ENCODE results near the gene NRXN3. TPM values are rescaled to one million over a fixed set of nuclear protein-coding genes. Genes with fewer than 3 reads are reported as not detected.

The NRXN3 gene
- total RNA-seq, 1 experiment from 2014 or later: 0.11 TPM

GRCh38 chr14:79605849-79606248, 1435.7 kb downstream of the NRXN3 start:
- DNase-seq (ENCODE audit: low read depth): no peak

- no peak for DNase-seq (ENCODE audit: low read depth)
These were observed 1438.3 kb downstream of the NRXN3 start for GRCh38 chr14:79608446-79608845.

DNA sequence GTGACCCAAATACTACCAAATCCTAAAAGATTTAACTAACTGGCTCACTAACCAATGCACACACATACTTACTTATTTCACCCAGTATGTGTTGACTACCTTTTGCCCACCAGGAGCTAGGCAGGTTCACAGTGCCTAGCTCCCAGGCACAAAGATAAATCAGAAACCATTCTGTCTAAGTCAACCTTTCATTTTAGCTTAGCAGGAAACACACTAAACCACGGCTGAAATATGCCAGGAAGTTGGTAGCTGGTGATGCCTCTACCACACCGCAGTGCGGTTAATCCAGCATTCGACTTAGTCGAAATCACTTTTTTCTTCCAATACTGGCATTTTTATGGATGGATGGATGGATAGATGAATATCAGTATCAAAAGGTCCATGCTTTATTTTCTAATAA, 1443.5 kb downstream of the NRXN3 start:
- DNase-seq (ENCODE audit: low read depth): no peak

DNA sequence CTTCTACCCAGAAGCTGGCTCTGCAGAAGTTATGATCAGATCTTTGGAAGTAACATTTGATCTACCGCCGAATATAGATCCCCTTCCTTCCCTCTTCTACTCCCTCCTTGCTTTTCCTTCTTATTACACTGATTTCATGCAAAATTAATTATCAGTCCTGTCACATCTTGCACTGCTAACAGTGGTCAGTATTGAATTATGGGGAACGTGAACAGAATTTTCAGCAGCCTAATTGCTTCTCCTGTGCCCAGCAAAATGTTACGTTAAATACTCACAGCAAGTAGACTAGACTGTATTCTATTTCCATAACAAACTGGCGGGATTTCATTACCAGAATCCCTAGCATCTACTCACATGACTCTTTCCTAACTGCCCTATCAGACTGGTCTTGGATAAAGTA, 1444.3 kb downstream of the NRXN3 start:
- DNase-seq (ENCODE audit: low read depth): no peak

GRCh38 chr14:79627058-79627457, 1456.9 kb downstream of the NRXN3 start:
- no peak for DNase-seq (ENCODE audit: low read depth)

GRCh38 chr14:79629411-79630287, 1459.5 kb downstream of the NRXN3 start:
- no peak for DNase-seq (ENCODE audit: low read depth)

- DNase-seq (ENCODE audit: low read depth): no peak
These were observed 1460.3 kb downstream of the NRXN3 start for GRCh38 chr14:79630288-79630960.

DNA sequence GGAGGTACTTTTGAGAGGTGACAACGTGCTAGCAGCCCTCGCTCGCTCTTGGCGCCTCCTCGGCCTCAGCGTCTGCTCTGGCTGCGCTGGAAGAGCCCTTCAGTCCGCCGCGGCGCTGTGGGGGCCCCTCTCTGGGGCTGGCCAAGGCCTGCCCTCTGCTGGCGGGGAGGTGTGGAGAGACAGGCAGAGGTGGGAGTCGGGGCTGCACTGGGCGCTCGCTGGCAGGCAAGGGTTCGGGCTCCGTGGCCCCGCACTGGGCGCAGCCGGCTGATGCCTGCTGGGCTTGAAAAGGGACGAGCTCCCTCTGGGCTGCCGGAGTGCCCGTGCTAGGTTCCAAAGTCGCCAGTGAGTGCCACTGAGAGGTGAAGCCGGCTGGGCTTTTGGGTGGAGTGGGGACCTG, 1461.1 kb downstream of the NRXN3 start:
- peak; percentile 4 for DNase-seq (ENCODE audit: low read depth)

GRCh38 chr14:79638672-79639266, 1468.6 kb downstream of the NRXN3 start:
- no peak for DNase-seq (ENCODE audit: low read depth)

- no peak for DNase-seq (ENCODE audit: low read depth)
These were observed 1469.4 kb downstream of the NRXN3 start for GRCh38 chr14:79639613-79640012.

- no peak for DNase-seq (ENCODE audit: low read depth)
These were observed 1471.2 kb downstream of the NRXN3 start for GRCh38 chr14:79641371-79641770.

DNA sequence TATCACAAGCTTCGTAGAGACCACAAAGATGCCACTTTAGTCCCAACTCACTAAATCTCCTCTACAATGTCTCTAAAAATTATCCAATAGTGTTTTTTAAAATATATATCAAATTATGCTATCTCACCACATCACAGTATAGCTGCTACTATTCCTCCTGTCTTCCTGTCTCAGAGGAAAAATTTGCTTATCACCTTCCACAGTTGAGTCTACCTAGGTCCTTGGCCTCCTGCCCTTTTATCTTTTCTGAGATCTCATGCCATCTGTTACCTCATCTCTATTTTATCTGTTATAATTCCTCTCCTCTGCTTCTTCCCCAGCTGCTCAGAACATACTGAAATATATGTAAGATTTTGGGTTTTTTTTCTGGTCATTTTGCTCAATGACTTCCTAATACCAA, 1473.0 kb downstream of the NRXN3 start:
- no peak for DNase-seq (ENCODE audit: low read depth)

DNA sequence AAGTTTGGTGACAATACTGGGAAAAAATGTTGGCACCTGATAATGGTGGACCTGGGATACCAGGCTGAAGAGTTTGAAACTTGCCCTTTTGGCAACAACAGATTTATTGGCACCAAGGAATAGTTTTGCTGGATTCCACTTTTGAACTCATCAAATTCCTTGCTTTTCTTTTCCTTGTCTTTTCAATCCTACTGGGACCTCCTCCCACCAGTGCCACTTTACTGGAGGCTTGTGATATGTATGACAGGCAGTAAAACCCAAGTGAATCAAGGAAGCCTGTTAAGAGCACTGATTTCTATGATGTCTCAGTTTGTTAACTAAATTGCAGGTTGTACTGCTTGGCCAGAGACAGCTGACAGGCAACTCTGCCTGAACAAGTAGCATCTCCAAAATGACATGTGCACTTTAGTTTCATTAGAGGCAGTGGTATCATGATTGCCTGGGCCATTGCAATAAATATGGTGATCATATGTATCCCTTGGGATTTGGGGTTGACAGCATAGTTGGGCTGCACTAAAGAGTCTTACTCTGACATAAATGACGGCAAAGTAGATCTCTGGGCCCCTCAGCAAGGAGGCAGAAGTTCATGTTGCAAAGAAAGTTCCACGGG, 1475.7 kb downstream of the NRXN3 start:
- no peak for DNase-seq (ENCODE audit: low read depth)

DNA sequence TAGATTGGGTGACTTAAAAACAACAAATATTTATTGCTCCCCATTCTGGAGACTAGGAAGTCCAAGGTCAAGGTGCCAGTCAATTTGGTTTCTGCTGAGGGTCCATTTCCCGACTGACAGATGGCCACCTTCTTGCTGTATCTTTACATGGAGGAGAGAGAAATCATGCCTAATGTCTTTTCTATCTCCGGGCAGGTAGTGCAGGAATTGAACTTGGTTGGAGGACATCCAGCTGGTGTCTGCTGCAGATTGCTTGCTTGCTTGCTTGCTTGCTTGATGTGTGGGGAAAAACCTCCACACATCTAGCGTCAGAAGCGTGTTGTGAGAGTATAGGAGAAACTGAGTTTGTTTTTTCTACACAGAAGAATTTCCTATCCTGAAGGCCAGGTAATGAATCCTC, 1479.7 kb downstream of the NRXN3 start:
- DNase-seq (ENCODE audit: low read depth): no peak

DNA sequence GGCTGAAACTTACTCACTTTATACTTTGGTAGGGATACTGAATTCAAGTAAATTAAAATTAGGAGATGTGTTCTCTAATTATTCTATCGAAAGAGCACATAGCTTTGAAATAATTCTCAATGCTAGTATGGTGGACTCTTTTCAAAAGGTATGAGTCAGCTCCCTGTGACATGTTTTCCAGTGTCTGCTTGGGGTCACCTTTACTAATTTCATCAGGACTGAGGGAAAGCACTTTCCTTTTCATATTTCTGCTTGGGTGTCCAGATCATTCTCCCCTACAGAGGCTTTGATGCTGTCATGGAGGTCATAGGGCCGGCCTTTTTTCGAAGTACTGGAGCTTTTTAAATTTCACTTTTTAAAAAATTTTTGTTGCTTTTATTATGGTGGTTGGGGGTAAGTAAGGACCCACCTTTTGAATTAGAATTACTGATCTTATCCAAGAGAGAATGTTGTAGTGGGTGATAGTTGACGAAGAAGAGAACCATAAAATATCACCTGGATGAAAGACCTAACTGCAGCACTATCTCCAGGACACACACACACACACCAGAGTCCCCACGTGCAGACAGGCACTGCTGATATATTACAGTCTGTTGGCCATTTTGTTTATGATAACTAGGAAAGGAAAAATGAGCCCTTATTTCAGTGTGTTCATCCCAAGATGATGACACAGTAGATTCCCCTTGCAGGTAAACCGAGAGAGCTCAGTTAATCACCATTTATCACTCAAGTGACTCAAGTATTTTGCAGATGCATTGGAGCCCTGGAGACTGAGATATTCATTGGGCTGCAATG, 1482.5 kb downstream of the NRXN3 start:
- no peak for DNase-seq (ENCODE audit: low read depth)

- no peak for DNase-seq (ENCODE audit: low read depth)
These were observed 1485.9 kb downstream of the NRXN3 start for GRCh38 chr14:79656056-79656455.

DNA sequence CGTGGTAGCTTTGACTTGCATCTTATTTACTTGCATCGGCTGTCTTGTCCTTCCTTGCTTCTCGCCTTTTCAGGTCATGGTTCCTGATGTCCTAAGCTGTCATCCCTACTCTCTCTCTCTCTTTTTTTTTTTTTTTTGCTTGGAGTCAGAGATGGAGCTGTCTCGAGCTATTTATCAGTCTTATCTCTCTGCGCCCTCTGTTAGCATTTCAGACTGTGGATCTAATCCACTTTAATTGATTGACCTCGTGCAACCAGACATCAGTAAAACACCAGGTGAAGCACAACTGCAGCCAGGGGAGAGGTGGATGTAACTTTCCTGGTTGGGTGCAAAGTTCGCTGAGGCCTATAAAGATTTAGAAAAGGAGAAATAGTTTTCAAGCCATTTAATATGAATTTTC, 1486.3 kb downstream of the NRXN3 start:
- no peak for DNase-seq (ENCODE audit: low read depth)

DNA sequence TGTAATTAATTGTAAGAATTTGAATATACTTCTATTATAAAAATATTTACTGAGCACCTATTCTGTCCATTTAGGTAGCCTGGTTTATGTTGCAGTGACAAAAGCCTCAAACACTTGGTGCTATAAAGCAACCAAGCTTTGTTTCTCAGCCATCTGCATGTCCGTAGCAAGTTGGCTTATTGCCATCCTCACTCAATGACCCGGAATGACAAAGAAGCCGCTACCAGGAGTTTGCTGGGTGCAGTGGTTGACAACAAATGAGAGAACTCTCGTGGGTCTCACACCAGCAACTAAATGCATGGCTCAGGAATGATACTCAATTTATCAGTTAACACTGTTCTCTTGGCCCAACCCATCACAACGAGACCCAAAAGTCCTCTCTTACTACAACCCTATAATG, 1488.0 kb downstream of the NRXN3 start:
- no peak for DNase-seq (ENCODE audit: low read depth)

DNA sequence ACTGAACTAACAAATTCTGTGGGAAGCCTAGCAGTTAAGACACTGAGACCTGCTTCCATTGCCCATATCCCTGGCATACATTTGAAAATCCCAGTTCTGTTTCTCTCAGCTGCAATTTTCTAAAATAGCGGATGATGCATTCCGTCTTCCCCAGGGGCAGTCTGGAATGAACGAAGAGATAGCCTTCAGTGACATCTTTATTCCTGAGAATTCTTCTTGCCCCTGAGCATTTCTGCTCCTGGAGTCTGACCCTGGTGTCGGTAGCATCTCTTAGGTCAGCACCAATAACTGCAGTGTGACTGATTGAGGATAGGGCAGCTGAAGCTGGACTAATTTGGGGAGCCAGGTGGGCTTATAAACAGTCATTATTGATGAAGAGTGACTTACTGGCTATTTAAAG, 1488.6 kb downstream of the NRXN3 start:
- DNase-seq (ENCODE audit: low read depth): no peak

DNA sequence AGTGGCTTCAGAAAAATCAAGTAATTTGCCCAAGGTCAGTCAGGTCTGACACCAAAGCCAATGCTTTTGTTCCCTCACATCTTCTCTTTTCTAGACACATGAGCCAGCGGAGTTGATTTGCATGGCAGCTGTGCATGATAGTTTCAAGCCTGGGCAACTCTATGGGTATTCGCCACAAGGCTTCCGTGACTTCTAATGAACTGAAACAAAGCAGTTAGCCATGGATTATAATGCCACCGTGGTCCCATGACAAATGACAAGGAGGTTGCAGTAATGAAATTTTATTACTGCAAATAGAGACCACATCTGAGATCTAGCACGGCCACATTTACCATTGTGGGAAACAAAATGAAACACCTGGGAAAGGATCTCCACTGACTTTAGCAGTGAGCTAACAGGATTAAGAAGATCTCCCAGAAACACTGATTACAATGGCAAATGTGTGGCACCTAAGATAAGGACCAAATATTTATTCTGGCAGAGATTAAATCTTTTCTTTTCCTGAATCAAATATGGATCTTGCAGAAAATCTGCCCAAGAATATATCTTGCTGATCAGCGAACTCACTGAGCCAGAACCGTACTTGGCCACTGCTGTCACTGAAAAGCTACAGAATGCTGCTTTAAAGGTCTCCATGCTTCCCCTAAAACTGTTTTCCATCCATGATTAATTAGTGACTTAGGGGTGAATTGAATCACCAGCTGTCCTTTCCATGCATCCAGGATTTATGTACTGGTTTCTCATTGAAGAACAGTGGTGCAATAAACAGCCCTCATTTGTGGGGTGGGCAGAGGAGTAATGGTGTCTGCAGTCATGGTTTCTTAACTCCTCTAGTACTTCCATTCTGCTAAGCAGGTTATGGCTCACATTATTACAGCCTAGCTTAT, 1490.1 kb downstream of the NRXN3 start:
- no peak for DNase-seq (ENCODE audit: low read depth)

DNA sequence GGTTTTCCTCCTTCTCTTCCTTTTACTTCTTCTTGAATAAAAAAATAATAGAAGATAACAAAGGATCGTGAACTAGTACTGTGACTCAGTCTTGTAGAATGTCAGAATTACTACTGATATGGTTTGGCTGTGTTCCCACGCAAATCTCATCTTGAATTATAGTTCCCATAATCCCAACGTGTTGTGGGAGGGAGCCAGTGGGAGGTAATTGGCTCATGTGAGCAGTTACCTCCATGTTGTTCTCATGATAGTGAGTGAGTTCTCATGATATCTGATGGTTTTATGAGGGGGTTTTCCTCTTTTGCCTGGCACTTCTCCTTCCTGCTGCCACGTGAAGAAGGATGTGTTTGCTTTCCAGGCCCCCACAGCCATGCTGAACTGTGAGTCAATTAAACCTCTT, 1491.6 kb downstream of the NRXN3 start:
- DNase-seq (ENCODE audit: low read depth): peak; percentile 3
